WTC11 (cell line): ENCODE data around the gene SALL1. TPM values are rescaled to one million over a fixed set of nuclear protein-coding genes. Genes with fewer than 3 reads are reported as not detected.

Experiments
- ATAC-seq: fragments of 200-7000 bp; cut with Tn5 transposase; 2 replicates; pipeline ENCODE4 v1.10.0; 2021; ENCODE audit warnings: mild to moderate bottlenecking, moderate library complexity
- CTCF ChIA-PET: fragments of 300-600 bp; sonication (Branson Sonifier 250); formaldehyde crosslinking; loops from one replicate; lab custom pipeline; 2021; ENCODE audit warnings: antibody characterized with exemption; lab: Charles Lee
- POLR2A ChIA-PET: fragments of 350-600 bp; sonication (Branson Sonifier 250); formaldehyde crosslinking; loops from one replicate; lab custom pipeline; 2021; ENCODE audit warnings: antibody characterized with exemption; lab: Charles Lee
- DNase-seq: peaks from one replicate; pipeline ENCODE4 v3.0.0; 2021; ENCODE audit warnings: low spot score
- H3K27ac Mint-ChIP-seq: 2 replicates; pipeline ENCODE4 v1.8.0; 2021; ENCODE audit warnings: mixed read lengths
- H3K27me3 Mint-ChIP-seq: 2 replicates; pipeline ENCODE4 v1.8.0; 2021; ENCODE audit warnings: low read depth, mild to moderate bottlenecking, moderate library complexity, mixed read lengths
- H3K36me3 Mint-ChIP-seq: 2 replicates; pipeline ENCODE4 v1.8.0; 2021; ENCODE audit warnings: mixed read lengths
- H3K4me1 Mint-ChIP-seq: 2 replicates; pipeline ENCODE4 v1.8.0; 2022; ENCODE audit warnings: mixed read lengths
- H3K4me3 Mint-ChIP-seq: 2 replicates; pipeline ENCODE4 v1.8.0; 2021; ENCODE audit warnings: mild to moderate bottlenecking, moderate library complexity, mixed read lengths
- H3K9me3 Mint-ChIP-seq: 2 replicates; pipeline ENCODE4 v1.8.0; 2021; ENCODE audit warnings: mixed read lengths
- CREM ChIP-seq: sonication (generic); formaldehyde crosslinking; IDR thresholded peaks from 2 replicates; pipeline ENCODE4 v1.8.1; 2022; ENCODE audit warnings: mild to moderate bottlenecking, missing genetic modification reagents, moderate library complexity
- ELF4 ChIP-seq: sonication (generic); formaldehyde crosslinking; IDR thresholded peaks from 2 replicates; pipeline ENCODE4 v1.8.1; 2022; ENCODE audit warnings: low read depth, mild to moderate bottlenecking, moderate library complexity, missing genetic modification reagents
- ESRRA ChIP-seq: sonication (generic); formaldehyde crosslinking; IDR thresholded peaks from 2 replicates; pipeline ENCODE4 v1.8.1; 2022; ENCODE audit warnings: mild to moderate bottlenecking, missing genetic modification reagents, borderline replicate concordance
- FOXJ3 ChIP-seq: sonication (generic); formaldehyde crosslinking; IDR thresholded peaks from 2 replicates; pipeline ENCODE4 v1.9.0; 2021; ENCODE audit warnings: missing genetic modification reagents, mild to moderate bottlenecking, borderline replicate concordance
- GABPB1 ChIP-seq: sonication (generic); formaldehyde crosslinking; IDR thresholded peaks from 2 replicates; pipeline ENCODE4 v1.8.1; 2023; ENCODE audit warnings: mild to moderate bottlenecking, missing genetic modification reagents
- KAT7 ChIP-seq: sonication (generic); formaldehyde crosslinking; IDR thresholded peaks from 2 replicates; pipeline ENCODE4 v1.8.1; 2023; ENCODE audit warnings: missing genetic modification reagents, mild to moderate bottlenecking, borderline replicate concordance
- NR1H2 ChIP-seq: sonication (generic); formaldehyde crosslinking; IDR thresholded peaks from 2 replicates; pipeline ENCODE4 v1.9.0; 2021; ENCODE audit warnings: mild to moderate bottlenecking, moderate library complexity, missing genetic modification reagents
- TCF7 ChIP-seq: sonication (generic); formaldehyde crosslinking; IDR thresholded peaks from 2 replicates; pipeline ENCODE4 v1.8.0; 2022; ENCODE audit warnings: mild to moderate bottlenecking, low read depth, missing genetic modification reagents, moderate library complexity
- ZNF416 ChIP-seq: fragments of 250-450 bp; sonication (Bioruptor Pico); IDR thresholded peaks from 2 replicates; pipeline ENCODE4 v1.9.0; 2021; ENCODE audit warnings: mild to moderate bottlenecking, inconsistent platforms
- ZNF671 ChIP-seq: fragments of 250-450 bp; sonication (Bioruptor Pico); IDR thresholded peaks from 2 replicates; pipeline ENCODE4 v1.8.0; 2021; ENCODE audit warnings: mild to moderate bottlenecking
- total RNA-seq: library from RNA; stranded (reverse); gene quantifications from 3 replicates; pipeline ENCODE4 v1.2.3, GENCODE V29; 2021
- TF ChIP-seq, protein P1 (sequence below): fragments of 250-450 bp; sonication (Bioruptor Pico); conservative IDR thresholded peaks from 2 replicates; pipeline ENCODE4 v1.9.0; 2021; ENCODE audit warnings: mild to moderate bottlenecking
- TF ChIP-seq, protein P2 (sequence below): sonication (generic); formaldehyde crosslinking; IDR thresholded peaks from 2 replicates; pipeline ENCODE4 v1.8.0; 2023; ENCODE audit warnings: mild to moderate bottlenecking, missing genetic modification reagents
- TF ChIP-seq, protein P3 (sequence below): sonication (generic); formaldehyde crosslinking; IDR thresholded peaks from 2 replicates; pipeline ENCODE4 v1.8.1; 2023; ENCODE audit warnings: mild to moderate bottlenecking, moderate library complexity, missing genetic modification reagents
- TF ChIP-seq, protein P4 (sequence below): sonication (generic); formaldehyde crosslinking; IDR thresholded peaks from 2 replicates; pipeline ENCODE4 v1.8.1; 2022; ENCODE audit warnings: mild to moderate bottlenecking, missing genetic modification reagents, moderate library complexity, borderline replicate concordance
- TF ChIP-seq, protein P5 (sequence below): sonication (generic); formaldehyde crosslinking; IDR thresholded peaks from 2 replicates; pipeline ENCODE4 v1.8.1; 2022; ENCODE audit warnings: mild to moderate bottlenecking, moderate library complexity, missing genetic modification reagents
- TF ChIP-seq, protein P6 (sequence below): fragments of 250-450 bp; sonication (Bioruptor Pico); IDR thresholded peaks from 2 replicates; pipeline ENCODE4 v1.8.0; 2021; ENCODE audit warnings: mild to moderate bottlenecking

Gene SALL1
- total RNA-seq, 1 experiment from 2014 or later, result 63.9 TPM

DNA sequence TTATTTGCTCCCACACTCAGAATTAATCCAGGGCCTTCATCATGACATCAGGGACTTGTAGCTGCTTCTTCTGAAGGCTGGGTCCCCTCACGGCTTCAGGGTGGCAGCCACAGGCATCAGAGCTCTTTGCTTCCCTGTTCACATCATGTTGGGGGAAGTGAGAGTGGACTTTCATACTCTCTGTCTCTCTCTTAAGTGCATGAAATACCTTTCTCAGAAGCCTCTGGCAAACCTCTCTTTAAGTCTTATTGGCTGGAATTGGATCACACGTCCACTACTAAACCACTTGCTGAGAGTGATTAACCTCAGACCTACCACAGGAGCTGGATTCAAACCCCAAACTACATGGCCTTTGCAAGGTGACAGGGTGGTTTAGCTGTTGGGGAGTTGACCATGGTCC lies 17.7 kb upstream of the SALL1 start:
- CTCF ChIA-PET, result no interaction called here

DNA sequence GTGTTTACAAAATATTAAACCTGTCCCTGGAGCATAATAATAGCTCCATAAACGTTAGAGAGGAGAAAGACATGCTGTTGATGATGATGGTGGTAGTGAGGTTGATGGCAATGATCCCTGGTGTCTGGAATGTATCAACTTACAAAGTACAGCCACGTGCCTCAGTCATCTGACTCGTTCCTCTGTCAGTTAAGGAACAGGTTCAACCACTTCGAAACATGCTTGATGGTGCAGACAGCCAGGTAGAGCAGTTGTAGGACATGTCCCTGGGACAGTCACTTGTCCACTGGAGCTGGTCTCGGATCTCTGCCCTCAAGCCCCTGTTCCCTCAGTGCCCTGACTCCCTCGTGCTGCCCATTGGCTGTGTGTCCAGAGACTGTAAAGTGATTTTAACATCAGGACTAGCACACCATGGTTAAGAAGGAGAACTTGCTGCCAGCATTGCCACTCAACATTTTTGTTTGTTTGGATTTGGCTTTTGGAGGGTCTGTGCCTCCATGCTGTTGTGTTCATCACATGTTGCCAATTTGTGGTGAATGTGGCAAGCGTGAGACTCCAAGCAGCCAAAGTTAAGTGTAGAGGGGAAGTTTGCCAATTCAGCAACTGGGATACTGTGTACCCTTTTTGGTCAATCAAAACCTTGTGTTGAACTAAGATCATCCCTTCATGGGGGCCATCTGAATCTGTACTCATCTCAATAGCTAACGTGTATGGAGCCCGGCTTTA lies 16.3 kb upstream of the SALL1 start:
- Mint-ChIP-seq H3K4me3 (no peak overlapping the region), H3K27me3 (peaks cover 2% of the 10 kb centered on the region; the same call in 1 of the 2 replicates), H3K36me3 (peaks cover 18% of the 10 kb centered on the region), H3K9me3 (peaks cover 26% of the 10 kb centered on the region), H3K4me1 (peaks cover 29% of the 10 kb centered on the region), H3K27ac (no peak overlapping the region)
- DNase-seq (no peak), ATAC-seq (no peak)
- TF ChIP-seq, protein P1, sequence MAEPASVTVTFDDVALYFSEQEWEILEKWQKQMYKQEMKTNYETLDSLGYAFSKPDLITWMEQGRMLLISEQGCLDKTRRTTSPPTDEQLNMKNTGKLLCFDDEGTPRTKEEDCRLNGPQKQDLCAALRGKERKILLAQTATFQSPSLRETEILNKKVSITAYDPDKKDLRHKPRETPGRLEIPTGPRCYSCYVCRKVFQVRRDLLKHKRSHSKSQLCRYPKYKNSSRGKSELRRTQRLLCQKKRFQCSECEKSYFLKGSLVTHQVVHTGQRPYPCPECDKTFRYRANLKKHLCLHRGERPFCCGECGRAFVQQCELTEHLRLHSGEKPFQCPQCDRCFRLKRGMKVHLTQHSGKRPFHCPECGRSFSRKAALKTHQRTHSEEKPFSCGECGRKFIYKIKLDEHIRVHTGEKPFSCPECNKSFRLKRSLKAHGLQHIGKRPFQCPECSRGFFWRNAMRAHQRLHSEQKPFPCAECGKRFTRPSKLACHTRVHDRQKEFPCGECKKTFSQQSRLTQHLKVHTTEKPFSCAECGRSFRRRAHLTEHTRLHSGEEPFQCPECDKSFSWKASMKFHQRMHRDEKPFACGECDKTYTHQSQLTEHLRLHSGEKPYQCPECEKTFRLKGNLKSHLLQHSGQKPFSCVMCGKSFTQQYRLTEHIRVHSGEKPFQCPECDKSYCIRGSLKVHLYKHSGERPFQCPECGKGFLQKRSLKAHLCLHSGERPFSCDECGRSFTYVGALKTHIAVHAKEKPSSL (CRISPR knock-in tag), result no peak
- TF ChIP-seq TCF7 (CRISPR knock-in tag) (no peak), ZNF416 (CRISPR knock-in tag) (no peak), GABPB1 (no peak), NR1H2 (no peak), CREM (CRISPR knock-in tag) (no peak), ELF4 (CRISPR knock-in tag) (no peak), FOXJ3 (CRISPR knock-in tag) (no peak), ESRRA (CRISPR knock-in tag) (no peak), ZNF671 (no peak)
- TF ChIP-seq, protein P2, sequence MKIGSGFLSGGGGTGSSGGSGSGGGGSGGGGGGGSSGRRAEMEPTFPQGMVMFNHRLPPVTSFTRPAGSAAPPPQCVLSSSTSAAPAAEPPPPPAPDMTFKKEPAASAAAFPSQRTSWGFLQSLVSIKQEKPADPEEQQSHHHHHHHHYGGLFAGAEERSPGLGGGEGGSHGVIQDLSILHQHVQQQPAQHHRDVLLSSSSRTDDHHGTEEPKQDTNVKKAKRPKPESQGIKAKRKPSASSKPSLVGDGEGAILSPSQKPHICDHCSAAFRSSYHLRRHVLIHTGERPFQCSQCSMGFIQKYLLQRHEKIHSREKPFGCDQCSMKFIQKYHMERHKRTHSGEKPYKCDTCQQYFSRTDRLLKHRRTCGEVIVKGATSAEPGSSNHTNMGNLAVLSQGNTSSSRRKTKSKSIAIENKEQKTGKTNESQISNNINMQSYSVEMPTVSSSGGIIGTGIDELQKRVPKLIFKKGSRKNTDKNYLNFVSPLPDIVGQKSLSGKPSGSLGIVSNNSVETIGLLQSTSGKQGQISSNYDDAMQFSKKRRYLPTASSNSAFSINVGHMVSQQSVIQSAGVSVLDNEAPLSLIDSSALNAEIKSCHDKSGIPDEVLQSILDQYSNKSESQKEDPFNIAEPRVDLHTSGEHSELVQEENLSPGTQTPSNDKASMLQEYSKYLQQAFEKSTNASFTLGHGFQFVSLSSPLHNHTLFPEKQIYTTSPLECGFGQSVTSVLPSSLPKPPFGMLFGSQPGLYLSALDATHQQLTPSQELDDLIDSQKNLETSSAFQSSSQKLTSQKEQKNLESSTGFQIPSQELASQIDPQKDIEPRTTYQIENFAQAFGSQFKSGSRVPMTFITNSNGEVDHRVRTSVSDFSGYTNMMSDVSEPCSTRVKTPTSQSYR, result no peak
- TF ChIP-seq, protein P3, sequence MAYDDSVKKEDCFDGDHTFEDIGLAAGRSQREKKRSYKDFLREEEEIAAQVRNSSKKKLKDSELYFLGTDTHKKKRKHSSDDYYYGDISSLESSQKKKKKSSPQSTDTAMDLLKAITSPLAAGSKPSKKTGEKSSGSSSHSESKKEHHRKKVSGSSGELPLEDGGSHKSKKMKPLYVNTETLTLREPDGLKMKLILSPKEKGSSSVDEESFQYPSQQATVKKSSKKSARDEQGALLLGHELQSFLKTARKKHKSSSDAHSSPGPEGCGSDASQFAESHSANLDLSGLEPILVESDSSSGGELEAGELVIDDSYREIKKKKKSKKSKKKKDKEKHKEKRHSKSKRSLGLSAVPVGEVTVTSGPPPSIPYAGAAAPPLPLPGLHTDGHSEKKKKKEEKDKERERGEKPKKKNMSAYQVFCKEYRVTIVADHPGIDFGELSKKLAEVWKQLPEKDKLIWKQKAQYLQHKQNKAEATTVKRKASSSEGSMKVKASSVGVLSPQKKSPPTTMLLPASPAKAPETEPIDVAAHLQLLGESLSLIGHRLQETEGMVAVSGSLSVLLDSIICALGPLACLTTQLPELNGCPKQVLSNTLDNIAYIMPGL (CRISPR knock-in tag), result no peak
- TF ChIP-seq, protein P4, sequence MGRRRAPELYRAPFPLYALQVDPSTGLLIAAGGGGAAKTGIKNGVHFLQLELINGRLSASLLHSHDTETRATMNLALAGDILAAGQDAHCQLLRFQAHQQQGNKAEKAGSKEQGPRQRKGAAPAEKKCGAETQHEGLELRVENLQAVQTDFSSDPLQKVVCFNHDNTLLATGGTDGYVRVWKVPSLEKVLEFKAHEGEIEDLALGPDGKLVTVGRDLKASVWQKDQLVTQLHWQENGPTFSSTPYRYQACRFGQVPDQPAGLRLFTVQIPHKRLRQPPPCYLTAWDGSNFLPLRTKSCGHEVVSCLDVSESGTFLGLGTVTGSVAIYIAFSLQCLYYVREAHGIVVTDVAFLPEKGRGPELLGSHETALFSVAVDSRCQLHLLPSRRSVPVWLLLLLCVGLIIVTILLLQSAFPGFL (CRISPR knock-in tag), result no peak
- TF ChIP-seq, protein P5, sequence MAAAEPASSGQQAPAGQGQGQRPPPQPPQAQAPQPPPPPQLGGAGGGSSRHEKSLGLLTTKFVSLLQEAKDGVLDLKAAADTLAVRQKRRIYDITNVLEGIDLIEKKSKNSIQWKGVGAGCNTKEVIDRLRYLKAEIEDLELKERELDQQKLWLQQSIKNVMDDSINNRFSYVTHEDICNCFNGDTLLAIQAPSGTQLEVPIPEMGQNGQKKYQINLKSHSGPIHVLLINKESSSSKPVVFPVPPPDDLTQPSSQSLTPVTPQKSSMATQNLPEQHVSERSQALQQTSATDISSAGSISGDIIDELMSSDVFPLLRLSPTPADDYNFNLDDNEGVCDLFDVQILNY, result no peak
- POLR2A ChIA-PET, result no interaction called here
- CTCF ChIA-PET, result no interaction called here

More for the DNA sequence above, 17.7 kb upstream of the SALL1 start:
- Mint-ChIP-seq H3K27me3 (peaks cover 2% of the 10 kb centered on the region; the same call in 1 of the 2 replicates), H3K4me1 (peaks cover 26% of the 10 kb centered on the region), H3K36me3 (peaks cover 18% of the 10 kb centered on the region), H3K4me3 (no peak overlapping the region), H3K27ac (no peak overlapping the region), H3K9me3 (peaks cover 26% of the 10 kb centered on the region)
- ATAC-seq (no peak), DNase-seq (no peak)
- POLR2A ChIA-PET, result interaction anchor here (0.6 kb wide), 1 partner anchor 222 kb away, joined by 5 read pairs; no protein-coding TSS in a partner anchor
- TF ChIP-seq, protein P6, sequence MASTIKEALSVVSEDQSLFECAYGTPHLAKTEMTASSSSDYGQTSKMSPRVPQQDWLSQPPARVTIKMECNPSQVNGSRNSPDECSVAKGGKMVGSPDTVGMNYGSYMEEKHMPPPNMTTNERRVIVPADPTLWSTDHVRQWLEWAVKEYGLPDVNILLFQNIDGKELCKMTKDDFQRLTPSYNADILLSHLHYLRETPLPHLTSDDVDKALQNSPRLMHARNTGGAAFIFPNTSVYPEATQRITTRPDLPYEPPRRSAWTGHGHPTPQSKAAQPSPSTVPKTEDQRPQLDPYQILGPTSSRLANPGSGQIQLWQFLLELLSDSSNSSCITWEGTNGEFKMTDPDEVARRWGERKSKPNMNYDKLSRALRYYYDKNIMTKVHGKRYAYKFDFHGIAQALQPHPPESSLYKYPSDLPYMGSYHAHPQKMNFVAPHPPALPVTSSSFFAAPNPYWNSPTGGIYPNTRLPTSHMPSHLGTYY, result no peak
- TF ChIP-seq KAT7, result no peak
